Measurements from ENCODE around the gene EMX1. TPM values are rescaled to one million over a fixed set of nuclear protein-coding genes. Genes with fewer than 3 reads are reported as not detected.

EMX1 gene
- 46.9 TPM for total RNA-seq

DNA sequence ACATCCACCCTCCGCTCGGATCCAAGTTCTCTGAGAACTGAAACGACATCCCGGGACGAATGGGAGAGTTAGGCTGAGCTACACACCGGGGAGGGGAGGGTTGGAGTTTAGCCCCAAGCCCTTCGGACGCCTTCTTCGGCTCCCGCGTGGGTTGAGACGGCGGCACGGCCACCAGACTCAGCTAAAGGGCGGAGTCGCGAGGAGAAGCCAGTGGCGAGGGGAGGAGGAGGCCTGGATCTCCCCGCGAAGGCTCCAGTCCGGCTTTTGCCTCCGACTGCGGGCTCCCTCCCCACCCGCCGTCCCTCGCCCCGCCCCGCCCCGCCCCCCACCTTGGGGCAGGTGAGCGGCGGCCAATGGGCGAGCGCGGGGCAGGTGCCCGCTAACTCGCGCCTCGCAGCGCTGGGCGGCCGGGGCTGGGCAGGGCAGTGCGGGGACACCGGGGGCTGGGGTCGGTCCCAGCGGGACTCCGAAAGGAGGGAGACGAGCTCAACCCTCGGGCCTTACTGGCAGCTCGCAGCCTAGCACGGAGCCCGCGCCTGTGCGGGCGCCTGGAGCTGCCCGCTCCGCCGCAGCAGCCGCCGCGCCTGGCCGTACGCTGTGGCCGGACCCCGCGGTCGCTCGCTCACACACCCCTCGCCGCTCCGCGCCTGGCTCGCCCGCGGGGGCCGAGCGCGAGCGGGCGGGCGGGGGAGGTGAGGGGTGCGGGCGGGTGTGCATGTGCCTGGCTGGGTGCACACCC, at the start of gene EMX1:
EMX1 (plus strand) TSS at position 382 of the 739 bp plus-strand sequence; CDS start at position 716, 334 bp downstream.

DNA sequence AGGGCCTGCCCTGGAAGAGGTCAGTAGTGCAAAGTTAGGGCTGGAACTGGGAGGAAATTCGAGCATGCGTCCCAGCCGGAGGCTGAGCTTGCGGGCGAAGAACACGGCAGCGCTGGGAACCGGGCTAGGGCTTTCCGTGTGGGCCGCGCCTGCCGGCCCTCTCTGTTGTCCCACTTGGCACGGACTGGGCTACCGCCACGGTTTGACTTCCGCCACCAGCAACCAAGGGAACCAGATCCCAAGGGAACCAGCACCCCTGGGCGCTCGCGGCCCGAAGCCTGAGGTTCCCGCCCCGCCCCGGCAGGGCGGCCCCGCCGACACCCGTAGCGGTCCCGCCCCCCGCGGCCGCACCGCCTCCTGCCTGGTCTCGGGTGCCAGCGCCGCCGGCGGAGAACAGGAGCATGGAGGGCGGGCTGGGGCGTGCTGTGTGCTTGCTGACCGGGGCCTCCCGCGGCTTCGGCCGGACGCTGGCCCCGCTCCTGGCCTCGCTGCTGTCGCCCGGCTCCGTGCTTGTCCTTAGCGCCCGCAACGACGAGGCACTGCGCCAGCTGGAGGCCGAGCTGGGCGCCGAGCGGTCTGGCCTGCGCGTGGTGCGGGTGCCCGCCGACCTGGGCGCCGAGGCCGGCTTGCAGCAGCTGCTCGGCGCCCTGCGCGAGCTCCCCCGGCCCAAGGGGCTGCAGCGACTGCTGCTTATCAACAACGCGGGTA, 30.1 kb upstream of the EMX1 start, which contains the start of gene SPR:
SPR (plus strand) TSS at position 377 of the 708 bp plus-strand sequence; CDS start at position 402, 25 bp downstream.

Other genes with a start within 250 kb of the EMX1 start
- 46.9 TPM for gene EXOC6B, start 91.5 kb upstream of the EMX1 start, total RNA-seq
- 9.1 TPM for gene SPR, start 30.1 kb upstream of the EMX1 start, total RNA-seq
- gene SFXN5, start 154.2 kb downstream of the EMX1 start, total RNA-seq = 25.7 TPM
- 32.5 TPM for gene RAB11FIP5, start 195.4 kb downstream of the EMX1 start, total RNA-seq